Measurements from ENCODE around the gene ITIH3.
"Not testable (repeated sequence)": the region's sequence is repeated elsewhere in the genome, so short reads cannot be mapped to it uniquely, and the experiment has no call there.

Gene ITIH3

GRCh38 chr3:52773361-52774065 lies 21.1 kb upstream of the ITIH3 start:
- Histone ChIP-seq H3K36me3 (ENCODE audit: control insufficient read depth, insufficient read depth, low read length) (no peaks in the 10 kb centered on the region), H3K9me3 (ENCODE audit: control insufficient read depth, insufficient read depth, low read length) (no peaks in the 10 kb centered on the region), H3K4me3 (ENCODE audit: low read length) (no peak overlapping the region), H3K27ac (ENCODE audit: low read length) (no peak overlapping the region), H3K27me3 (ENCODE audit: control insufficient read depth, insufficient read depth, low read length) (no peaks in the 10 kb centered on the region), H3K4me1 (ENCODE audit: control insufficient read depth, insufficient read depth, low read length) (no peaks in the 10 kb centered on the region)
- WGBS (ENCODE audit: insufficient coverage, insufficient read length), result no CpG with 5 or more reads among the region's 13 CpGs
- no peak for DNase-seq (ENCODE audit: low read depth, low spot score)

GRCh38 chr3:52774066-52774713 lies 20.4 kb upstream of the ITIH3 start:
- H3K27me3 ChIP-seq (ENCODE audit: control insufficient read depth, insufficient read depth, low read length), result no peaks in the 10 kb centered on the region
- 100% methylated on average over 1 of the region's 8 CpGs for WGBS (ENCODE audit: insufficient coverage, insufficient read length)
- H3K36me3 ChIP-seq (ENCODE audit: control insufficient read depth, insufficient read depth, low read length), result no peaks in the 10 kb centered on the region
- no peak for DNase-seq (ENCODE audit: low read depth, low spot score)
- H3K4me1 ChIP-seq (ENCODE audit: control insufficient read depth, insufficient read depth, low read length), result no peaks in the 10 kb centered on the region
- no peak overlapping the region for H3K4me3 ChIP-seq (ENCODE audit: low read length)
- no peaks in the 10 kb centered on the region for H3K9me3 ChIP-seq (ENCODE audit: control insufficient read depth, insufficient read depth, low read length)
- H3K27ac ChIP-seq (ENCODE audit: low read length), result no peak overlapping the region

- WGBS (ENCODE audit: insufficient coverage, insufficient read length), result no CpG with 5 or more reads among the region's 6 CpGs
- Histone ChIP-seq H3K9me3 (ENCODE audit: control insufficient read depth, insufficient read depth, low read length) (no peaks in the 10 kb centered on the region), H3K4me3 (ENCODE audit: low read length) (no peak overlapping the region), H3K27me3 (ENCODE audit: control insufficient read depth, insufficient read depth, low read length) (no peaks in the 10 kb centered on the region), H3K36me3 (ENCODE audit: control insufficient read depth, insufficient read depth, low read length) (no peaks in the 10 kb centered on the region), H3K27ac (ENCODE audit: low read length) (no peak overlapping the region), H3K4me1 (ENCODE audit: control insufficient read depth, insufficient read depth, low read length) (no peaks in the 10 kb centered on the region)
- DNase-seq (ENCODE audit: low read depth, low spot score), result no peak
Observed at GRCh38 chr3:52774901-52775864, 19.4 kb upstream of the ITIH3 start.

- no peaks in the 10 kb centered on the region for H3K9me3 ChIP-seq (ENCODE audit: control insufficient read depth, insufficient read depth, low read length)
- no peak overlapping the region for H3K4me3 ChIP-seq (ENCODE audit: low read length)
- no peaks in the 10 kb centered on the region for H3K36me3 ChIP-seq (ENCODE audit: control insufficient read depth, insufficient read depth, low read length)
- H3K4me1 ChIP-seq (ENCODE audit: control insufficient read depth, insufficient read depth, low read length), result no peaks in the 10 kb centered on the region
- no peaks in the 10 kb centered on the region for H3K27me3 ChIP-seq (ENCODE audit: control insufficient read depth, insufficient read depth, low read length)
- no peak for DNase-seq (ENCODE audit: low read depth, low spot score)
- WGBS (ENCODE audit: insufficient coverage, insufficient read length), result no CpG with 5 or more reads among the region's 8 CpGs
- H3K27ac ChIP-seq (ENCODE audit: low read length), result no peak overlapping the region
Observed at GRCh38 chr3:52775877-52776276, 18.7 kb upstream of the ITIH3 start.

- WGBS (ENCODE audit: insufficient coverage, insufficient read length), result no CpG with 5 or more reads among the region's 6 CpGs
- H3K27me3 ChIP-seq (ENCODE audit: control insufficient read depth, insufficient read depth, low read length); H3K4me3 ChIP-seq (ENCODE audit: low read length); DNase-seq (ENCODE audit: low read depth, low spot score); H3K36me3 ChIP-seq (ENCODE audit: control insufficient read depth, insufficient read depth, low read length); H3K27ac ChIP-seq (ENCODE audit: low read length); H3K9me3 ChIP-seq (ENCODE audit: control insufficient read depth, insufficient read depth, low read length); H3K4me1 ChIP-seq (ENCODE audit: control insufficient read depth, insufficient read depth, low read length): not testable (repeated sequence)
Observed at GRCh38 chr3:52776486-52776885, 18.1 kb upstream of the ITIH3 start.

GRCh38 chr3:52777127-52777958 lies 17.3 kb upstream of the ITIH3 start, which contains the start of gene ITIH1:
Gene ITIH1 (plus strand): TSS chr3:52777599. CDS start chr3:52777616, 17 bp downstream.
- H3K4me1 ChIP-seq (ENCODE audit: control insufficient read depth, insufficient read depth, low read length), result no peaks in the 10 kb centered on the region; the same call in 1 of the 2 replicates
- no peak for DNase-seq (ENCODE audit: low read depth, low spot score)
- H3K9me3 ChIP-seq (ENCODE audit: control insufficient read depth, insufficient read depth, low read length), result no peaks in the 10 kb centered on the region
- WGBS (ENCODE audit: insufficient coverage, insufficient read length), result no CpG with 5 or more reads among the region's 12 CpGs
- H3K27me3 ChIP-seq (ENCODE audit: control insufficient read depth, insufficient read depth, low read length), result no peaks in the 10 kb centered on the region
- no peak within 1 kb of the TSS for H3K27ac ChIP-seq (ENCODE audit: low read length)
- H3K4me3 ChIP-seq (ENCODE audit: low read length), result no peak within 1 kb of the TSS
- no peaks in the 10 kb centered on the region for H3K36me3 ChIP-seq (ENCODE audit: control insufficient read depth, insufficient read depth, low read length)

GRCh38 chr3:52777959-52778805 lies 16.4 kb upstream of the ITIH3 start:
- Histone ChIP-seq H3K27ac (ENCODE audit: low read length) (no peak overlapping the region), H3K36me3 (ENCODE audit: control insufficient read depth, insufficient read depth, low read length) (no peaks in the 10 kb centered on the region), H3K9me3 (ENCODE audit: control insufficient read depth, insufficient read depth, low read length) (no peaks in the 10 kb centered on the region), H3K4me3 (ENCODE audit: low read length) (no peak overlapping the region), H3K4me1 (ENCODE audit: control insufficient read depth, insufficient read depth, low read length) (no peaks in the 10 kb centered on the region; the same call in 1 of the 2 replicates), H3K27me3 (ENCODE audit: control insufficient read depth, insufficient read depth, low read length) (no peaks in the 10 kb centered on the region)
- WGBS (ENCODE audit: insufficient coverage, insufficient read length), result no CpG with 5 or more reads among the region's 17 CpGs
- no peak for DNase-seq (ENCODE audit: low read depth, low spot score)

- DNase-seq (ENCODE audit: low read depth, low spot score), result no peak
- H3K4me3 ChIP-seq (ENCODE audit: low read length), result no peak overlapping the region
- no peaks in the 10 kb centered on the region for H3K9me3 ChIP-seq (ENCODE audit: control insufficient read depth, insufficient read depth, low read length)
- no CpG with 5 or more reads among the region's 11 CpGs for WGBS (ENCODE audit: insufficient coverage, insufficient read length)
- H3K4me1 ChIP-seq (ENCODE audit: control insufficient read depth, insufficient read depth, low read length), result no peaks in the 10 kb centered on the region; the same call in 1 of the 2 replicates
- no peaks in the 10 kb centered on the region for H3K27me3 ChIP-seq (ENCODE audit: control insufficient read depth, insufficient read depth, low read length)
- H3K27ac ChIP-seq (ENCODE audit: low read length), result no peak overlapping the region
- H3K36me3 ChIP-seq (ENCODE audit: control insufficient read depth, insufficient read depth, low read length), result no peaks in the 10 kb centered on the region
Observed at GRCh38 chr3:52779011-52779836, 15.4 kb upstream of the ITIH3 start.
